GM18870 (cell line): ENCODE results near the gene UCP3.
A peak's percentile ranks its signal among the peaks of the same experiment; 100 is the strongest.

Experiments
- ATAC-seq: cut with Tn5 transposase; IDR thresholded peaks from one replicate; pipeline ENCODE4 v1.9.1; 2021; ENCODE audit warnings: moderate library complexity; ENCODE audit not compliant: unreplicated experiment

The UCP3 gene

DNA sequence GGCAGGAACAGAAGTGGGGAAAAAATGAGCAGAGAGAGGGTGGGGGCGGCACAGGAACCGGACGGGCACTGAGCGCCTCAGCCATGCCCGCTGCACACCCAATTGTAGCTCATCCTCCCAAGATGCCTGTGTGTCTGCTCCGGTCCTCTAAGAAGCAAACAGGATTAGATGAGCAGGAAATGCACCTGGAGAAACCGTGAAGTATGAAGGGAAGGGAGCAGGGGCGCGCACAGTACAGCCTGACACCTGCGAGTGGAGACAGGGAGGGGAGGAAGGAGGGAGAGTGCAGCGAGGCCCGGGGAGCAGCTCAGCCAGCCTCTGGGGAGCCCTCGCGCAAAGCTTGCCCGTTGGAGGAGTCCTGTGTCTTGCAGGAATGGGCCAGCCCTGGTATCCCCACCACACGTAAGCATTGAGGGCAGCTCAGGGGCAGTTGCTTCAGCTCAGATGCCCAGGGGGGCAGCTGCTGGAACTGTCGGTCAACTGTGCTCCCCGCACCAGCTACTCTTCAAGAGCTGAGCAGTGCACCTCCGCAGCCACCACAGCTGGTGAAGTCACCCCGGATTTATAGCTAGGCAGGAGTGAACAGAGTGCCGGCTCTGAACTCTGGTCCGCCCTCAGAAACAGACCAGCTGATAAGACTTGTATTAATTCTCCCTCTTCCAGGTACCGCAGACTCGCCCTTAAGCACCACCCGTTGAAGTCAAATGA, 51.1 kb downstream of the UCP3 start:
- ATAC-seq: no peak

DNA sequence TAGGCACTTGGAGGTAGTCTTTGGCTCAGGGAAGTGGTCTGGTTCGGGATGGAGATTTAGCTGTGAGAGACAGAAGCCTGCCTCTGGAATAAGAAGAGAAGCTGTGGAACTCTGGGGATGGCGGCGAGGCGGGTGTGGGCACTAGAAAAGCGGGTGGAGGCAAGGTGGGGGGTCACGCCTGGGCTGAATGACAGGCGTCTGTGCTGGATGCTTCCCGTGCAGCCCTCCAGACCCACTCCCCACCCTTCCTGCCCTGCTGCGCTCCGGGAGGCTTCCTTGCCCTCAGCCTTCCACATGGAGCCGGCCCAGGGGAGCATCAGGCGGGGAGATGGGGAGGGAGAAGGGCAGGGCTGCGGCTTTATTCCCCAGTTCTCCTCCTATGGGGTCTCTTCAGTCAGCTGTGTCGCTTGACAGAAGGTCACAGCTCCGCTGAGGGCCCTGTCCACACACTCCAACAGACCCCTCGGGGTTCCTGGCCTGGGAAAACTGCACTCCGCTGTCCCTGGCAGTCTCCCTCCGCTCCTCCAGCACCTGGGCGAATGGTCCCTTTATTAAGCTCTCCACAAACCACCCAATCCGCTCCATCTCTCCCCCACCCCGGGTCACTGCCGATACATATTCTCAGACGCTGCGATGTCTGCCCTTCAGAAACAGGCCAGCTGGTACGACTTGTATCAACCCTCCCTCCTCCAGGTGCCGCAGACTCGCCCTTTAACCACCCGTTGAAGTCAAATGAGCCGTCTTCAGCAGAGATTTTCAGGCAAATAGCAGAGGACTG, 51.8 kb downstream of the UCP3 start:
- ATAC-seq: no peak

DNA sequence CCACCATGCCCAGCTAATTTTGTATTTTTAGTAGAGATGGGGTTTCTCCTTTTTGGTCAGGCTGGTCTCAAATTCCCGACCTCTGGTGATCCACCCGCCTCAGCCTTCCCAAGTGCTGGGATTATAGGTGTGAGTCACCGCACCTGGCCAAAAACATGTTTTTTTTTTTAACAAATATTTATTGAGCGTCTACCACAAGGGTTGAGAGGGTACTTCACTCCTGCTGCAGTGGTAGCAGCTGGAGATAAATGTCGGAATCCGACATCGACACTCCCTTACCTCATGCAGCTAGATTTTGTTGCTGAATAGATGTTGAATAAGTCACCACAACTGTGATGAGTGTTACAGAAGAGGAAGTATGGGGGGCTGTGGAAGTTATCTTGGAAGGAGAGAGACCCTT, 57.1 kb downstream of the UCP3 start:
- no peak for ATAC-seq

DNA sequence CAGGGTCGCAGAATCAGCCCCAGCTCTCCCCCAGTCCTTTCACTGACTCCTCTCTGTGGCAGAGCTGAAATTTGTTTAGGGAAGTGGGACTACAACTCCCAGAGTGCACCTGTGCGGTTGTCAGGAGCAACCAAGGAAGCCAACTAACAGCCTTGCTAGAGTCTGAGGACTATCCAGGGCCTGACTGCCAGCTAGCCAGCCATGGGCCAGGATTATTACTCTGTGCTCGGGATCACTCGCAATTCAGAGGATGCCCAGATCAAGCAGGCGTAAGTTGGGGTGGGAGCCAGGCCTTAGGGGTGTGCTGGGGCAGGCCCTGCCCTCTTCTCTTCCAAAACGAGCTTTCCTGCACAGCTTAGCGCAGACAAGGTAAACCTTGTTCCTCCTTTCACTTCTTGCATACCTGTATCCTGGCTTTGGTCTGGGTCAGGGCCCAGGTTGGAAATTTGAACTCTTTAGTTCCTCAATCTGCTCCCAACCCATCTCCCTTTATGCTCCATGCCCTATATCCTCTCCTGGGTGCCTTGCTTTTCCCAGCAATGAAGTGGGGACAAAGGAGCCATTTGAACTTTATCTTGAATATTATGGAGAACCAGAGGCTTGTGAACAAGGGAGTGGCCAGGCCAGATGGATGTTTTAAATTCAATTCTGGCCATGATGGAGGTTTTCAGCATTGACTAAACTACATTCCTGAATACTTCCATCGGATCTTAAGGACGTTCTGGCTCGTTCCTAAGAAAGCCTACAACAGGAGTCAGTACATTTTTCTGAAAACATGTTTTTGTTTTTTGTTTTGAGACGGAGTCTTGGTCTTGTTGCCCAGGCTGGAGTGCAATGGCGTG, 57.8 kb downstream of the UCP3 start, which contains the start of gene DNAJB13:
TSS of gene DNAJB13 (plus strand) at position 158 of the 842 bp plus-strand sequence. CDS start at position 202, 44 bp downstream.
- ATAC-seq: peak; percentile 60
